GM21786 (cell line): Measurements from ENCODE around the gene LDLRAD4.
"Not testable (repeated sequence)": the region's sequence is repeated elsewhere in the genome, so short reads cannot be mapped to it uniquely, and the experiment has no call there.

Experiments used
- ATAC-seq: cut with Tn5 transposase; IDR thresholded peaks from one replicate; pipeline ENCODE4 v1.9.1; 2021; ENCODE audit not compliant: unreplicated experiment

Gene LDLRAD4

GRCh38 chr18:13245481-13246000, 27.0 kb downstream of the LDLRAD4 start:
- ATAC-seq: no peak

GRCh38 chr18:13246121-13246520, 27.6 kb downstream of the LDLRAD4 start:
- no peak for ATAC-seq

- no peak for ATAC-seq
Measured at GRCh38 chr18:13246591-13246990, 28.0 kb downstream of the LDLRAD4 start.

GRCh38 chr18:13247506-13247905, 28.9 kb downstream of the LDLRAD4 start:
- no peak for ATAC-seq

GRCh38 chr18:13252686-13253410, 34.3 kb downstream of the LDLRAD4 start:
- no peak for ATAC-seq

GRCh38 chr18:13253786-13254688, 35.5 kb downstream of the LDLRAD4 start:
- no peak for ATAC-seq

- ATAC-seq: no peak
Measured at GRCh38 chr18:13254971-13255927, 36.7 kb downstream of the LDLRAD4 start.

GRCh38 chr18:13256444-13257305, 38.1 kb downstream of the LDLRAD4 start:
- no peak for ATAC-seq

- ATAC-seq: no peak
Measured at GRCh38 chr18:13257361-13257980, 38.9 kb downstream of the LDLRAD4 start.

- no peak for ATAC-seq
Measured at GRCh38 chr18:13258921-13259320, 40.4 kb downstream of the LDLRAD4 start.

GRCh38 chr18:13259701-13260100, 41.1 kb downstream of the LDLRAD4 start:
- ATAC-seq: no peak

GRCh38 chr18:13260197-13260934, 41.8 kb downstream of the LDLRAD4 start:
- no peak for ATAC-seq

GRCh38 chr18:13260935-13261640, 42.5 kb downstream of the LDLRAD4 start:
- ATAC-seq: no peak

- no peak for ATAC-seq
Measured at GRCh38 chr18:13261661-13262357, 43.2 kb downstream of the LDLRAD4 start.

GRCh38 chr18:13262358-13262680, 43.8 kb downstream of the LDLRAD4 start:
- not testable (repeated sequence) for ATAC-seq

GRCh38 chr18:13262839-13263691, 44.5 kb downstream of the LDLRAD4 start:
- no peak for ATAC-seq
